PFSK-1 (cell line): ENCODE measurements around the gene A4GNT.

Source experiments
- FOXP2 ChIP-seq: optimal IDR thresholded peaks from 2 replicates; pipeline ENCODE3; 2011; ENCODE audit warnings: borderline replicate concordance, control low read depth, inconsistent platforms; ENCODE audit not compliant: insufficient read depth; ENCODE audit errors: extremely low read length, extremely low read depth
- POLR2AphosphoS5 ChIP-seq: IDR thresholded peaks from 2 replicates; pipeline ENCODE4 v1.6.1; 2012; ENCODE audit warnings: low read depth, mild to moderate bottlenecking, control low read depth, low read length, moderate library complexity
- SIN3A ChIP-seq: IDR thresholded peaks from 2 replicates; pipeline ENCODE4 v1.6.1; 2012; ENCODE audit warnings: mild to moderate bottlenecking, low read length, moderate library complexity, borderline replicate concordance; ENCODE audit not compliant: insufficient read depth
- TF ChIP-seq, protein P1 (sequence below), 2 experiments: IDR thresholded peaks; 2 replicates each; pipeline versions ENCODE4 v1.6.1 to v1.8.0; 2011 to 2012; ENCODE audit warnings: low read depth in 2 of 2, low read length in 2 of 2, control low read depth in 1 of 2, inconsistent platforms in 1 of 2, mild to moderate bottlenecking in 1 of 2, moderate library complexity in 1 of 2; ENCODE audit not compliant: insufficient read depth in 1 of 2

DNA sequence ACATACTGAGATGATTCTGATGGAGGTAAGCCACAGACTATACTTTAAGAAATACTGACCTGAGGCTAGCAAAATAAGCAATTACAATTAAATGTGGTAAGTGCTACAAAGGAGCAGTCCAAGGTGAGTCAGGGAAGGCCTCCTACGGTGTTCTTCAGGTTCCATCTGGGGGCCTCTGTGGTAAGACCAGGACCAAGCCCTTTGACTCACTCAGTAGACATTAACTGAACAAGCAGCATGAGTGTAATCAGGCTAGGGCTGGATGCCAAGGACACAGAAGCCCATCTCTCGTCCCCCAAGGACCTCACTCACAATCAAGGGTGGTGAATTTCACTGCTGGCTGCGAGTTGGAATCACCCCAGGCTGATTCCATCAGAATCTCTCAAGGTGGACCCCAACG, 54.1 kb downstream of the A4GNT start:
- no peak for TF ChIP-seq SIN3A
- TF ChIP-seq POLR2AphosphoS5, result no peak
- TF ChIP-seq, protein P1, sequence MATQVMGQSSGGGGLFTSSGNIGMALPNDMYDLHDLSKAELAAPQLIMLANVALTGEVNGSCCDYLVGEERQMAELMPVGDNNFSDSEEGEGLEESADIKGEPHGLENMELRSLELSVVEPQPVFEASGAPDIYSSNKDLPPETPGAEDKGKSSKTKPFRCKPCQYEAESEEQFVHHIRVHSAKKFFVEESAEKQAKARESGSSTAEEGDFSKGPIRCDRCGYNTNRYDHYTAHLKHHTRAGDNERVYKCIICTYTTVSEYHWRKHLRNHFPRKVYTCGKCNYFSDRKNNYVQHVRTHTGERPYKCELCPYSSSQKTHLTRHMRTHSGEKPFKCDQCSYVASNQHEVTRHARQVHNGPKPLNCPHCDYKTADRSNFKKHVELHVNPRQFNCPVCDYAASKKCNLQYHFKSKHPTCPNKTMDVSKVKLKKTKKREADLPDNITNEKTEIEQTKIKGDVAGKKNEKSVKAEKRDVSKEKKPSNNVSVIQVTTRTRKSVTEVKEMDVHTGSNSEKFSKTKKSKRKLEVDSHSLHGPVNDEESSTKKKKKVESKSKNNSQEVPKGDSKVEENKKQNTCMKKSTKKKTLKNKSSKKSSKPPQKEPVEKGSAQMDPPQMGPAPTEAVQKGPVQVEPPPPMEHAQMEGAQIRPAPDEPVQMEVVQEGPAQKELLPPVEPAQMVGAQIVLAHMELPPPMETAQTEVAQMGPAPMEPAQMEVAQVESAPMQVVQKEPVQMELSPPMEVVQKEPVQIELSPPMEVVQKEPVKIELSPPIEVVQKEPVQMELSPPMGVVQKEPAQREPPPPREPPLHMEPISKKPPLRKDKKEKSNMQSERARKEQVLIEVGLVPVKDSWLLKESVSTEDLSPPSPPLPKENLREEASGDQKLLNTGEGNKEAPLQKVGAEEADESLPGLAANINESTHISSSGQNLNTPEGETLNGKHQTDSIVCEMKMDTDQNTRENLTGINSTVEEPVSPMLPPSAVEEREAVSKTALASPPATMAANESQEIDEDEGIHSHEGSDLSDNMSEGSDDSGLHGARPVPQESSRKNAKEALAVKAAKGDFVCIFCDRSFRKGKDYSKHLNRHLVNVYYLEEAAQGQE (IDR thresholded peaks at IDR 0.05; ENCODE audit: insufficient read depth in 1 of 2, low read depth in 2 of 2, low read length in 2 of 2), result no peak
- no peak for TF ChIP-seq FOXP2
